ENCODE measurements around the gene PRKAG2. TPM values are rescaled to one million over a fixed set of nuclear protein-coding genes. Genes with fewer than 3 reads are reported as not detected.
A peak's percentile ranks its signal among the peaks of the same experiment; 100 is the strongest.

The PRKAG2 gene
- total RNA-seq, 1 donor from 2014 or later = 17.5 TPM

DNA sequence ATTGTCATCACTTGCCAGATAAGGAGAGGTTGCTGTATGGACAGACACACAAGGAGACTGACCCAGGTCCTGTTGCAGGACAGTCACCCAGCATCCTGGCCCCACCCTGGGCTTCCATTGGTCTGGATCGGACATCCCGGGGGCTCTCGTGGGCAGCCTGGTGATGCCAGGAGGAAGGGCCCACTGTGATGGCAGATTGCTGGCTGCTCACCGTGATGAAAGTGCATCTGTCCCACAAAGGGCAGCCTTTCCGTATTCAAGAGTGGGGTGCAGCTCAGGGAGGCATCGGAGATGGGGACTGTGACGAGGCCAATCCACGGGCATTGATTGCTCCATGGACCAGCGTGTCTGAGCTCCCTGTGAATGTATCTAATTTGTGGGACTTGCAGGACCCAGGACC lies 41.3 kb downstream of the PRKAG2 start:
- DNase-seq (ENCODE audit: low read depth in 2 of 2) = no peak

DNA sequence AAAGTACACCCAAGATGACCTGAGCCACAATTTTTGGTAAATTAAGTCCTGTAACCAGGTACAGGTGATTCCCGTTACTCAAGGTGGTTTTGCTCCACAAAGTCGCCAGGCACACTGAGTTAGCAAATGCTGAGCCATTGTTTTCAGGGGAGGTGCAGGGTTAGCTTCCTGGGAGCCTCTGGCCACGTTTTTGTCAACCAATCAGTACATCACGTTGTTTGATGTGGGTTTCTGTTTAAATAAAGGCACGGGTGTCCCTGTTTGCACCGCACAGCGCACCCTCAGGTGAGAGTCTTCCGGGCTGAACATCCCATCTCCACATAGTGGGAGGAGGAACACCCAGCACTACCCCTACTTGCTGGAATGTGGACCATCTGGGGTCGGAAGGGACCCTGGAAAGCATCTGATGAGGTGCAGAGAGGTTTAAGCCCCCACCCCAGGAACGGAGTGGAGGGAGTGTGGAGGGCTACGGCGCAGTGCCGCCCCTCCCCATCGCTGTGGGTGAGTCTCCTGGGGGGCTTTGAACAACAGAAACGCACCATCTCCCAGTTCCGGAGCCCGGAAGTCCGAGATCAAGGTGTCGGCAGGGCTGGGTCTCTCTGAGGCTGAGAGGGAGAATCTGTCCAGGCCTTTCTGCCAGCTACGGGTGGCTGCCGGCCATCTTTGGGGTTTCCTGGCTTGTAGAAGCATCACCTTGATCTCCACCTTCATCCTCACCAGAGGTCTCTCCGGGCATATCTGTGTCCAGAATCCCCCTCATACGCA lies 42.5 kb downstream of the PRKAG2 start:
- DNase-seq (ENCODE audit: low read depth in 2 of 2) = no peak

DNA sequence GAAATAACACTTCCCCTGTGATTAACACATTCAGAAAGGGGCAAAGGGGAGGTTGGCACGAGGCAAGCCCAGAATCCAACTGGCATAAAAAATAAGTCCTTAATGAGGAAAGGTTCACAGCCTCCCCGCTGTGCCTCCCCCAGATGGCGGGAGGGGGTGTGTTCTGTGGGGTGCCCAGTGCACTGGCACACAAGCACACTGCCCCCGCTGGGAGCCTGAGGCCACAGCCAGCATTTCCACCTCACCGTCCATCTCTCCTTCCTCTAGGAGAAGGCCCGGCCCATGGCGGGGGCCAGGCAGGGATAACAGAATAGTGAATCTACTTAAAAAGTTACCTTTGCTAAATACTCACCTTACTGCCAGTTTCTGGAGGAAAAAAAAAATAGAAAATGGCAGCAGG lies 43.2 kb downstream of the PRKAG2 start:
- no peak for DNase-seq (ENCODE audit: low read depth in 2 of 2)

DNA sequence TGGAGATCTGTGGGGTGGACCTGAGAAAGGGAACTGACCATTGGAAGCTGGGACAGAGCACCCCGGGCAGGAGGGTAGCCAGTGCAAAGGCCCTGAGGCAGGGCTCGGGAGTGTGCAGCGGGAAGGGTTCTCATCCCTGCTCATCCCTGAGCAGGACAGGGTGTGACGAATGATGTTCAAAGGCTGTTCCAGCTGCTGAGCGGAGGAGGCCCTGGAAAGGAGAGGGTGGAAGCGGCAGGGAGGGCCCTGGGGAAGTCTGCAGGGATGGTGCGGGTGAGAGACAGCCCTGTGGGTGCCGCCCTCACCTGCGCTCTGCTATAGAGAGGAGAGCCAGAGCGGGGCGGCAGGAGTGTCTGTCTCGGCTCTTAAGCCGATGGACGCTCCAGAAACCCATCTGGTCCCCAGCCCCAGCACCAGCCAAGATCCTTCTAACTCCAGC lies 43.7 kb downstream of the PRKAG2 start:
- no peak for DNase-seq (ENCODE audit: low read depth in 2 of 2)

DNA sequence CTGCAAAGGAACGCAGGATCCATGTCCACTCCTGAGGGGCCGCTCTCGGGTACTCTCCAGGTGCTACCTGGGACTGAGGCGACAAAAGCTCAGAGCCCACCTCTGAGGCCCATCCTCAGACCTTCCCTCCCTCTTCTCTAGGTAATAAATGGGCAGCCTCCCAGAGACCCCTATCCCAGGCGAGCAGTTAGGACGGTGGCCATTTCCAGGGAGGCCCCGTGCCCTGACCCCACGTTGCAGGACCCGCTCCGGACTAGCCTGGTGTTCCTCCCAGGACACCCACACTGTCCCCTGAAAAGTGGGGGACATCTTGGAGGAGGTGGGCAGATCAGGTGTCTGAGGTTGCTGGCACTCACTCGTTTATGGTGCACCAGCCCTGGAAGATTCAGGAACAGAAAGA lies 44.3 kb downstream of the PRKAG2 start:
- no peak for DNase-seq (ENCODE audit: low read depth in 2 of 2)

DNA sequence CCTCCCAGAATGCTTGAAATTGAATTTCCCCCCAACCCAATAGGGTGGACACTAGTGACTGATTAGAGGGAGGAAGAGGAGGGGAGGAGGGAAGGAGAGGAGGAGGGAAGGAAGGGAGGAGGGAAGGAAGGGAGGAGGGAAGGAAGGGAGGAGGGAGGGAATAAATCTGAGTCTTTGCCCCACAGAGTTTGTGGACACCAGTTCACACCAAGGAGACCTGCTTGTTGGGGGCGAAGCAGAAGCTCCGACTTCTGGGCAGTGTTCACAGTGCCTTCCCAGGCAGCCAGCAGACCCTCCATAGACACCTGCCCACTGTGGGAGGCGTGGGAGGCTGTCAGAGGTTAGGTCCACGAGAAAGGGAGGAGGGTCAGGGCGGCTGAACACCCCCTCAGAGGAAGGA lies 44.8 kb downstream of the PRKAG2 start:
- no peak for DNase-seq (ENCODE audit: low read depth in 2 of 2)

DNA sequence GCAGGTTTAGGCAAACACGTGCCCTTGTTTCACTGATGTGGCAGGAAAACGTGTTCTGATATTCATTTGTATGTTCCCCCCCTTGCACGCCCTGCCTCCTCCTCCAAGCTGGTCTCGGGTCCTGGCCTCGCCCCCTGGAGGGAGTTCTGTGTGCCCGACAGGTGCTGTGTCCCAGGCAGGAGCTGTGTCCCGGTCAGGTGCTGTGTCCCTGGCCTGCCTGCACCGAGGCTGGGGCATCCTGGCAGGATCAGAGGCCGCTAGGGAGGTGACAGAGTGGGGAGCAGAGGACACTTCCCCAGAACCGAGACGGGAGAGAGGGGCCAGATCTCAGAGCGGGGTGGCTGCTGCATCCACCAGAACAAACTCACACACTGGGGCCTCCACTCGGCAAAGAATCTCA lies 45.3 kb downstream of the PRKAG2 start:
- no peak for DNase-seq (ENCODE audit: low read depth in 2 of 2)

DNA sequence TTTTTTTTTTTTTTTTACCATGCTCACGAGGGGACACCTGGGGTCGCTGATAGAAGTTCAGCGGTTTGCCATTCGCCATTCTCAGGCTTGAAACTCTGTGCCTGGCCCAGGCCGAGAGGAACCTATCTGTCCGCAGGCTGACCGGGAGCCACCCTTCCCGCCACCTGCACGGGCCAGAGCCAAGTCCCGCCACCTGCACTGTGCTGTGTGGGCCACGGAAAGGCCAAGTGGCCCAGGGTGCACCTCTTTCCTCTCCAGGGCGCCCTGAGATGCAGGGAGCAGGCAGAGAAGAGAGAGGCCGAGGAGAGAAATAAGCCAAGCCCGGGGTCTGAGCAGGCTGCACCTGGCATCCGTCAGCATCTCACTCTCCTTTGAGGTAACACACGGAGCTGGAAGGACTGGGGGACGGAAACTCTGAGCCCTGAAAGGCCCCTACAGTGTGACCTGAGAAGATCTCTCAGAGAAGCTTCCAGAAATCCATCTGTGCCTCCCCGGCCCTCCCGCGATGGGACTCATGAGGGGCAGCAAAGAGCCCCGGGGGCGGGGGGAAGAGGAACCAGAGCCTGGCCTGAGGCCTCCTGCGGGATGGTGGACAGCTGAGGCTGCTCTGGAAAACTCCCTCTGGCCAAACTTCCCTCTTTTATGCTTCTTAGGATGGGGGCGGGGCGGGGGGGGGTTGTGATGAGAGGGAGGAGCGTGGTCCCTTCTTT lies 46.6 kb downstream of the PRKAG2 start:
- no peak for DNase-seq (ENCODE audit: low read depth in 2 of 2)

DNA sequence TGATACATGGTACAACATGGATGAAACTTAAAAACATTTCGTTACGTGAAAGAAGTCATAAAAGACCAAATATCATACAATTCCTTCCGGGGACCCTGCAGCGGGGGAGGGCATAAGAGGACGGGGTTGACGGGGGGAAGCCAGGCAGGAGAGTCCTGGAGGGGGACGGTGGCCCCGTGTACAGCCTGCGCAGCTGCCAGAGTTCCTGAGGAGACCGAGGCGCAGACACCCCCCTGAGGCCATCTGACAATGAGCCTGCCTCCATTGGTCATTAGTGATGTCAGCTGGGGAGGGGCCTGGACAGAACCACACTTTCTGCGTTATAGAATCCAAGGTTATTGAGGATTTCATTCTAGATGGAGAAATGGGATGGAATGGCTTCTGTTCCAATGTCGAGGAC lies 47.2 kb downstream of the PRKAG2 start:
- no peak for DNase-seq (ENCODE audit: low read depth in 2 of 2)

DNA sequence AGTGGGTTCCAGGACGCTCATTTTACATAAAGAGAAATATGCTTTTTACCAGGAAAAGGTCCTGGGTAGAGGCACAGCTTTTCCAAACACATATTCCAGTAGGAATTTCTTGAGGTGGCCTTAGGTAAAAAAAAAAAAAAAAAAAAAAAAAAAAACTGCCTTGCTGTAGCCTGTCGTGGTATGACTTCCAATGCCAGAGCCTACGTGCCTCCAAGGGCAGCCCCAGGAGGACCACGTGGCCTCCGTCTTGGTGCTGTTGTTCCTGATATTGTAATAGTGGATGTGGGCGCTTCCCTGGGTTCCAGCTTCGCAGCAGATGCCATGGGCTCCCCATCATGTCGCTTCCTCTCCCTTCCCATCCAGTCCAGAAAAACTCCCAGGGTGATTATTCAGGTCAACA lies 49.3 kb downstream of the PRKAG2 start:
- no peak for DNase-seq (ENCODE audit: low read depth in 2 of 2)

DNA sequence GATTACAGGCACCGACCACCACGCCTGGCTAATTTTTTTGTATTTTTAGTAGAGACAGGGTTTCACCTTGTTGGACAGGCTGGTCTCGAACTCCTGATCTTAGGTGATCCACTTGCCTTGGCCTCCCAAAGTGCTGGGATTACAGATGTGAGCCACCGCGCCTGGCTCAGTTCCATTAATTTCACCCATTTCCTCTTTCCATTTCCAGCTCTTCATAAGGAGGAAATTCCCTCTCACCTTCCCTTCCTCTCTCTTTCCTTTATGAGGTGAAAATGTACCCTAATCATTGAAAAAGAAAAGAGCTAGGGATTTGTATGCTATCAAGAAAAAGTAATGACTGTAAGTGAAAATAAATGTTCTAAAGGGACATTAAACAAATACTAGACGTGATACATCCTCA lies 50.6 kb downstream of the PRKAG2 start:
- DNase-seq (ENCODE audit: low read depth in 2 of 2) = peak; percentile 20 to 70

DNA sequence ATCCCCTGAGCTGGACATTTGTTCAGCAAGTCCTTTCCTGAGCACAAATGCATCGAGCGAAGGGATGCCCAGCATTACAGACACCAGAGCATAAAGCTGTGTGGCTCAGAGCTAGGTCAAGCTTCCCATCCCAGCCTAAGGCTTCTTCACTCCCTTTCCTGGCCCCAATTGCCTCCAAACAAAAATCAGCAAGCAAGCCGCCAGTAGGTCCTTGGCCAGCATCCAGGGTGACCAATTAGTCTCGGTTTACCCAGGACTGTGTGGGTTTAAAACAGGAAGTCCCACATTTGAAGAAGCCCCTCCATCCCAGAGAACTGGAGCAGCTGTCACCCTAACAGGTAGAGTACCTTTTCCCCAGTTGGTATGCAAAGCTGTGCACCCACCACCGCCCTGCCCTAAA lies 51.2 kb downstream of the PRKAG2 start:
- DNase-seq (ENCODE audit: low read depth in 2 of 2) = no peak

DNA sequence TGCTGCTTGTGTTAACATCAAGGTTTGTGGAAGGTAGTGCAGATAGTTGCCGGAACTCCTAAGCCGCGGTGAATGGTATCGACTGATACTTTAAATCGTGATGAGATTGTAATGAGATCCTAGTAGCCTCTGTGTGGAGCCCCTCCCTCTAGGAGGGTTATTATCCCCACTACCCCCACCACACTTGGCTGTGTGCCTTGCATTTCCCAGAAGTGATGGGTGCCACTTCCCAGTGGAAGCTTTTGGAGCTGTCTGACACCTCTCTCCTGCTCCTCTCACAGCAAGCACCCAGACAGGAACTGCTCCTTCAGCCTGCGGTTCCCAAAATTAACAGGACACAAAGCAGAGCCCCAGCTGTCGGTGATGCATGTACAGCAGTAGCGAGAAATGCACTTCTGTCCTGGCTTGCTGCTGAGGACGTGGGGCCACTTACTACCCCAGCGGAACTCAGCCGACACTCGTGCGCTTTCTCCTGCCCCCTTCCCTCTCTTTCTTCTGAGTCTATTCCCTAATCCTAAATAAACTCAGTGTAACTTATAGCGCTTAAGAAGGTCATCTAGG lies 52.5 kb downstream of the PRKAG2 start:
- DNase-seq (ENCODE audit: low read depth in 2 of 2) = no peak

DNA sequence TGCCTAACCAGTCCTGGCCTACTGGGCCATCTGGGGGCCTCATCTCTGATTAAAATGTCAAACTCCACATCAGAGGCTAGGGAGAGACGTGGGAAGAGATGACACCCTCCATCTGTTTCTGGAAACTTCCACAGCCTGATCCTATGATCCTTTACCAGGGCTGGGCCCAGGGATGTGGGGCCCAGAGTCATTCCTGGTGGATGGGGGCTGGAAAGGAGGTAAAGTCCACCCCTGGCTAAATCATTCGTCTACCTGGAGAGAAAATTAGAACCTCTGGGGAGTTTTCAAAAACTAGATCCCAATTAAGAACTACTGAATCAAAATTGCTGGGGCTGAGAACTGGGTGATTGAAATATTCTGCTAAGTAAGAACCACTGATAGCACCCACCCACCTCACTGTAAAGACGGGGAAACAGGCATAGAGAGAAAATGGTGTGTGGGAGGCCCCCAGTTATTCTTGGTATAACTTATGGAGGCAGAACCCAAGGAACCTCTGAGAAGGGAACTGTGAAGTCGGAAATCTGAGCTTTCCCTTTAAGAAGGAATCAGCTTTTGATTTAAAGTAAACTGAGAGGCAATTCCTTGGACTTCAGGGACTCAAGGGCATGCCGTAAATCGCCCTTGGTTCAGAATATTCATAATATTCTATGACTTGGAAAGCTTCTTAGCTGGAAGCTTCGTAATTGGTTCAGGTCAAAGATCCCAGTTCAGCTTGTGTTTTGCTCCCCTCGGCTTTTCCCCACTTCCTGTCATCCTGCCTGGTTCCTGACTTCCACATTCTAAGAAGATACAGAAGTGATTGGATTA lies 53.1 kb downstream of the PRKAG2 start:
- DNase-seq (ENCODE audit: low read depth in 2 of 2) = peak in 1 of 2 donors; percentile 24

DNA sequence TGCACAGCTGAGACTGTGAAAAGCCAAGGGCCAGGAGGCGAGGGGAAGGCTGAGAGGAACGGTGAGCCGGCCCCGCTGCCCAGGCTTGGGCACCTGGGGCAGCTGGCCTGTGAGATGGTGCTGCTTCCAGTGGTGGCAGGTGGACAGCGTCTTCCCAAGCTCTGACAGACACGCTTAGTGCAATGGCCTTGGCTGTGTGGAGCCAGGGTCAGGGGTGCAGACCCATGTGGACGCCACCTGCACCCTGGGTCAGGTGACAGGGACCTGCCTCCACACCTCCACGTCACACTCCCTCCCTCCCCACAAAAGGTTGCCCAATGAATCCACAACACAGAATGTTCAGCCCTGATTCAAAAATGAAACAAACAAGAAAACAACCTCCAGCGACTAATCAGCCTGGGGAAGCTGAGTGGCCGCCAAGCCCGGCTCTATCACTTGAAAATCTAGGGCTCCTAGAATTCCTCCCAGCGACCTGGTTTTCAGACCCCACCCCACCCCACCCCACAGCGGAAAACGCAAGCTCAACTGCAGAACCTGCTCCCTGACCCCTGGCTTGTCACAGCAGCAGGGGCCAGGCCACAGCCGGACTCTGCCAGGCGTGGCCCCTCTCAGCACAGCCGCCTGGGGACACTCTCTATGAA lies 54.3 kb downstream of the PRKAG2 start:
- peak; percentile 63 to 92 for DNase-seq (ENCODE audit: low read depth in 2 of 2)

DNA sequence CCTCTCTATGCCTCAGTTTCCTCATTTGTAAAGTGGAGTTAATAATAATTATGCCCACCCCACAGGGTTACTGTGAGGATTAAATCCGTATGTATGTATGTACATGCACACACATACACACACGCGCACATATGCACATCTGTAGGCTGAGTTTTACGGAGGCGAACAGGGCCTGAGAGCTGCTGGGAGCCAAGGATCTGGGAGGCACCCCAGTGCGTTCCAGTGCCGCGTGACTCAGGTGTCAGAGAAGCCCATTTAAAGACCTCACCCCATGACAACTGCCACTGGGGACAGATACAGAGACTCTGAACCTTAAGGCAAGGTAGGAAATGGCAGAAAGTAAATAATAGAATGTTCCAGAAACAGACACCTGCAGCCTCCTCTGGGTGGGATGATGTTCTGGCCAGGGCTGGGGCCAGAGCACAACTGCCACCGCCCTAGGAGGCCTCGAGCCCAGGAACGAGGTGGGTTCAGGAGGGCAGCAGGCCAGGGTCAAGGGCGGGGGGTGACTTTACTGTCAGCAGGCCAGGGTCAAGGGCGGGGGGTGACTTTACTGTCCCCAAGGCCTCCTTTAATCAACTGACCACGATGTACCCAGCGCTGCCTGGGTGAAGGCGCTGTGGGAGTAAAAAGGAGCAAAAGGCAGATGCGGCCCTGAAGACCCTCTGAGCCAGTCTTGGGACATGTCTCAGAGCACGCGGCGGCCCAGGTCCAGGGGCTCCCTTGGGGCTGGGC lies 54.9 kb downstream of the PRKAG2 start:
- no peak for DNase-seq (ENCODE audit: low read depth in 2 of 2)

DNA sequence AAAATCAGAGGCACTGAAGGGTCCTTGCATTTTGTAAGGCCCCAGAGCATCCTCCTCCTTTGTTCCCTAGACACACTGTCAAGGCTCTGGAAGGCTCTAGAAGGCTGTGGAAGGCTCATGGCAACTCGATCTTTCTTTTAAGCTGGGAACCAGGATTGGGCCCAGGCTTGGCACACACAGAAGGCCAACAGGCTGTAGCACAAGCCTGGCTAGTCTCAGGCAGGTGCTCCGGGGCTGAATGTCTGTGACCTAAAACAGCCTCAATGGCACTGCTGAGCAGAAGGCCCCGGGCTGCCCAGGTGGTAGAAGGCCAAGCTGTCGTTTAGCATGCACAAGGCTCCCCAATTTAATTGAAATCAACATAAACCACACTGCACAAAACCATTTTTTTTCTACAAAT lies 55.7 kb downstream of the PRKAG2 start:
- DNase-seq (ENCODE audit: low read depth in 2 of 2) = no peak

DNA sequence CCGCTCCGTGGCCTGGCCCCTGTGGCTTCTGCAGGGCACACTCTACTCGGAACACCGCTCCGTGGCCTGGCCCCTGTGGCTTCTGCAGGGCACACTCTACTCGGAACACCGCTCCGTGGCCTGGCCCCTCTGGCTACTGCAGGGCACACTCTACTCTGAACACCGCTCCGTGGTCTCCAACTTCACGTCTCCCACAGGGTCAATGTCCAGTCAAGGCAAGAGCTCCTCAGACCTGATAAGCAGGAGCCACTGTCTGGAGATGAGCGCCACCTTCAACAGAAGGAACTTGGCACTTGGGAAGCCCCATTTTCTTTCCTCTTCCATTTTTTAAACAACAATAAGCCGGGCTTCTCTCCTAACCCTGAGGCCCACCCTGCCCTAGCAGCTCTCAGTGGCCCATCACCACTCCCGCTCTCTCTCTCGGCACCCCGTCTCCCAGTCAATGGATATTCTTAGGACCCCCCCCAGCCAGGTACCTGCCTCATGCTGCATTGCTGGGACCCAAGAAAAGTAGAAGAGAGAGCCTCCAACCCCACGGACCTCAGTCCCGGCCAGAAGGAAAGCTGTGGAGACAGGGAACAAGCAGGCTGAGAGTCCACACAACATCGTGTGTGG lies 56.3 kb downstream of the PRKAG2 start:
- no peak for DNase-seq (ENCODE audit: low read depth in 2 of 2)

DNA sequence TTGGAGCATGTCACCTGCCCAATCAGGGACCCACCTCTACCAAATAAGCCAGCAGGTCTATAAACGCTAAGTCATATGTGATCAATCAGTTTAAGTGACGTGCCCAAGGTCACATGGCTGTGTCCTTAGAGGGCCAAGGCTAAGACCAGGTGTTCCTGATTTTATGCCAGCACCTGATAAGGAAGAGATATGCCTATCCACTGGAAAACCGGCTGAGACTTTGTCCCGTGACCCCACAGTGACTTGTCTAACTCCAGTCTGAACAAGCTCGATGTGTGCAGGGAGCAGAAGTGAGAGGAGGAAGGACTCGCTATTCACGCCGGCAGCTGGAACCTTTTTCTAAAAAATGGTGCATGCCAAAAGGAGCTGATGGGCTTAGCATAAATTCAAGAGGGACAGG lies 57.0 kb downstream of the PRKAG2 start:
- DNase-seq (ENCODE audit: low read depth in 2 of 2) = no peak
